HL-60 (cell line): Measurements from ENCODE around the gene DOC2B.

Source experiments
- DNase-seq, 2 experiments: peaks; one replicate each; pipeline ENCODE4 v3.0.0-alpha.2; 2010 to 2020; ENCODE audit warnings: low read depth in 1 of 2, low spot score in 1 of 2
- H3K27ac ChIP-seq: fragments of 250-450 bp; sonication (Bioruptor Pico); replicated peaks from 2 replicates; pipeline ENCODE4 v1.5.1; 2020; ENCODE audit warnings: mild to moderate bottlenecking, moderate library complexity
- H3K27me3 ChIP-seq: fragments of 250-450 bp; sonication (Bioruptor Pico); 2 replicates; pipeline ENCODE4 v1.5.1; 2021; ENCODE audit warnings: mild to moderate bottlenecking, moderate library complexity; ENCODE audit not compliant: insufficient read depth, poor library complexity, severe bottlenecking
- H3K4me3 ChIP-seq: replicated peaks from 2 replicates; pipeline ENCODE4 v1.5.1; 2011; ENCODE audit warnings: mild to moderate bottlenecking, control low read depth, low read length; ENCODE audit not compliant: insufficient read depth
- CTCF ChIP-seq: IDR thresholded peaks from one replicate; pipeline ENCODE4 v1.5.1; 2011; ENCODE audit warnings: low read length, control low read depth, inconsistent platforms; ENCODE audit not compliant: insufficient read depth
- GABPA ChIP-seq: IDR thresholded peaks from 2 replicates; pipeline ENCODE4 v1.6.1; 2012; ENCODE audit warnings: low read depth
- POLR2AphosphoS5 ChIP-seq: IDR thresholded peaks from 2 replicates; pipeline ENCODE4 v1.6.1; 2012; ENCODE audit warnings: low read depth
- REST ChIP-seq: IDR thresholded peaks from 2 replicates; pipeline ENCODE4 v1.6.1; 2012; ENCODE audit warnings: low read depth; ENCODE audit not compliant: insufficient replicate concordance
- SPI1 ChIP-seq: IDR thresholded peaks from 2 replicates; pipeline ENCODE4 v1.6.1; 2012; ENCODE audit warnings: low read depth, mild to moderate bottlenecking, borderline replicate concordance

The DOC2B gene

DNA sequence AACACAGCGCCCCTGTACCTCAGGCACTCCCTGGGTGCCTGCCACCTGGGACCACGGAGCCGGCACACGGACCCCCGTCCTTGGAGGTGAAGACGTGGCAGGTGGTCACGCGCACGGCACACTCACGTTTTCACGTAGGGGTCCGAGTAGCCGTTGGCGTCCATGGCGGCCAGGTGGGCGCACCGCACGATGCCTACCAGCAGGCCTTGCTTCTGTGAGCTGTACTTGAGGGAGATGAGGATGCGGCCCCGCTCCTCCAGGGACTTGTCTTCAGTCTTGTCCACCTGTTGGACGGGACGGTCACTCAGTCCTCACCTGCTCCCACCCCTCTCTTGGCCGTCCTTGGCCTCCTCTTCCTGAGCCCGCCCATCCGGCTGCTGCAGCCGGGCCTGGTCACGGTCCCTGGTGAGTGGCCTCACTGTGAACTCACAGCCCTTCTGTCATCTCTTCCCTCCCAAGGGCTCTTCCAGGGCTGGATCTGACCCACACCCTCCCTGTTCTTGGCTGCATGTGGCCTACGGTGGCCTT, 25.3 kb downstream of the DOC2B start:
- Histone ChIP-seq H3K27me3 (no peaks in the 10 kb centered on the region), H3K27ac (no peak overlapping the region), H3K4me3 (no peak overlapping the region)
- TF ChIP-seq POLR2AphosphoS5 (no peak), CTCF (no peak), REST (no peak), SPI1 (no peak)
- no peak for DNase-seq

- Histone ChIP-seq H3K4me3 (no peak overlapping the region), H3K27ac (no peak overlapping the region), H3K27me3 (no peaks in the 10 kb centered on the region)
- no peak for TF ChIP-seq CTCF
- TF ChIP-seq POLR2AphosphoS5: no peak
- TF ChIP-seq SPI1: no peak
- TF ChIP-seq GABPA: no peak
- TF ChIP-seq REST: no peak
- no peak for DNase-seq
Observed at GRCh38 chr17:155576-155975, 25.9 kb downstream of the DOC2B start.

DNA sequence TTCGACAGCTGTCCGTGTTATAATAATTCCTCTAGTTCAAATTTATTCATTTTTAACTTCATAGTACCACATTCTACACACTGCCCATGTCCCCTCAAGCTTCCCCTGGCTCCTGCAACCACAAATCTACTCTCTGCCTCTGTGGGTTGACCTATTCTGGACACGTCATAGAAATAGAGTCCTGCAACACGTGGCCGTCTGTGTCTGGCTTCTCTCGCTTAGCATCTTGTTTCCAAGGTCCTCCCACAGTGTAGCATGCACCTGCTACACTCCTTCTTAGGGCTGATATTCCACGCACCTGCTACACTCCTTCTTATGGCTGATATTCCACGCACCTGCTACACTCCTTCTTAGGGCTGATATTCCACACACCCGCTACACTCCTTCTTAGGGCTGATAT, 27.6 kb downstream of the DOC2B start:
- H3K27ac ChIP-seq: no peak overlapping the region
- no peaks in the 10 kb centered on the region for H3K27me3 ChIP-seq
- no peak overlapping the region for H3K4me3 ChIP-seq
- TF ChIP-seq SPI1: no peak
- no peak for TF ChIP-seq CTCF
- TF ChIP-seq GABPA: no peak
- DNase-seq: no peak

- no peak overlapping the region for H3K27ac ChIP-seq
- TF ChIP-seq REST (no peak), CTCF (no peak), POLR2AphosphoS5 (no peak), SPI1 (no peak), GABPA (no peak)
- H3K27me3 ChIP-seq: no peaks in the 10 kb centered on the region
- no peak overlapping the region for H3K4me3 ChIP-seq
- DNase-seq: no peak
Observed at GRCh38 chr17:152860-153420, 28.5 kb downstream of the DOC2B start.
